Natural killer cell (primary cell): ENCODE data around the gene CHMP2A. TPM values are rescaled to one million over a fixed set of nuclear protein-coding genes. Genes with fewer than 3 reads are reported as not detected.
A peak's percentile ranks its signal among the peaks of the same experiment; 100 is the strongest.

Experiments used
- ATAC-seq, 3 donors: fragments of 150-1000 bp in 2 of 3; fragments of 200-7000 bp in 1 of 3; cut with Tn5 transposase; 1 replicate in 1 of 3; 2 replicates in 2 of 3; pipeline ENCODE4 v1.10.0; 2021; ENCODE audit warnings: mild to moderate bottlenecking in 2 of 3, moderate library complexity in 2 of 3
- DNase-seq, 2 donors: peaks; one replicate each; pipeline versions ENCODE4 v3.0.0 to v3.0.0-alpha.2; 2013 to 2021; ENCODE audit warnings: mixed read lengths in 1 of 2
- H3K27ac ChIP-seq: one replicate; pipeline ENCODE4 v1.5.1; 2013; ENCODE audit warnings: mild to moderate bottlenecking, low read length
- H3K27me3 ChIP-seq: one replicate; pipeline ENCODE4 v1.6.1; 2013; ENCODE audit warnings: low read length; ENCODE audit not compliant: control insufficient read depth, insufficient read depth
- H3K36me3 ChIP-seq: one replicate; pipeline ENCODE4 v1.6.1; 2013; ENCODE audit warnings: low read length; ENCODE audit not compliant: control insufficient read depth, insufficient read depth
- H3K4me1 ChIP-seq: one replicate; pipeline ENCODE4 v1.6.1; 2013; ENCODE audit warnings: low read length; ENCODE audit not compliant: control insufficient read depth, insufficient read depth
- H3K4me3 ChIP-seq: one replicate; pipeline ENCODE4 v1.5.1; 2013; ENCODE audit warnings: low read length
- H3K9me3 ChIP-seq: one replicate; pipeline ENCODE4 v1.6.1; 2013; ENCODE audit warnings: low read length; ENCODE audit not compliant: control insufficient read depth, insufficient read depth
- H3K27ac Mint-ChIP-seq, 2 donors: one replicate each; pipeline ENCODE4 v1.8.0; 2022; ENCODE audit warnings: mild to moderate bottlenecking in 2 of 2, mixed read lengths in 2 of 2, moderate library complexity in 1 of 2
- H3K27me3 Mint-ChIP-seq, 2 donors: one replicate each; pipeline ENCODE4 v1.8.0; 2022; ENCODE audit warnings: low read depth in 2 of 2, mixed read lengths in 2 of 2
- H3K36me3 Mint-ChIP-seq: one replicate; pipeline ENCODE4 v1.8.0; 2022; ENCODE audit warnings: mixed read lengths
- H3K4me1 Mint-ChIP-seq, 2 donors: one replicate each; pipeline ENCODE4 v1.8.0; 2022; ENCODE audit warnings: mixed read lengths in 2 of 2
- H3K4me3 Mint-ChIP-seq: one replicate; pipeline ENCODE4 v1.8.0; 2022; ENCODE audit warnings: mild to moderate bottlenecking, moderate library complexity, mixed read lengths
- H3K9me3 Mint-ChIP-seq, 2 donors: one replicate each; pipeline ENCODE4 v1.8.0; 2022; ENCODE audit warnings: mixed read lengths in 2 of 2
- WGBS: methylation state at CpG from one replicate; pipeline ENCODE4 v1.1.7; 2013; ENCODE audit warnings: missing lambda C conversion rate; ENCODE audit not compliant: insufficient coverage; 5-methylcytosine and 5-hydroxymethylcytosine counted together
- intact Hi-C: fragments of 100-400 bp; cut with micrococcal nuclease; formaldehyde crosslinking; loops from one replicate; pipeline ENCODE4 v1.14.2; 2022
- total RNA-seq, 4 donors: library from RNA; stranded (reverse); fragments of 120-200 nt in 1 of 4; gene quantifications; one replicate each; pipeline versions ENCODE4 v1.2.3 to v1.2.4, GENCODE V29; 2013 to 2022
- TF ChIP-seq, protein P1 (sequence below): fragments of 200-600 bp; IDR thresholded peaks from one replicate; pipeline ENCODE4 v1.8.0; 2022; ENCODE audit warnings: antibody characterized with exemption

Gene CHMP2A
- total RNA-seq, 3 donors from 2014 or later (not counting 1 experiment from before 2014, with no cell fraction given): 82.7 to 95.7 (median 94.7) TPM

- Mint-ChIP-seq H3K36me3 (no peaks in the 10 kb centered on the region), H3K27ac (peak overlapping the region; percentile 99), H3K9me3 (peaks cover 0 to 6% of the 10 kb centered on the region in 2 donors), H3K4me1 (peaks cover 33 to 45% of the 10 kb centered on the region in 2 donors), H3K4me3 (peak overlapping the region; percentile 98), H3K27me3 (no peaks in the 10 kb centered on the region)
- Histone ChIP-seq H3K27ac (peak overlapping the region; percentile 98), H3K36me3 (peaks cover 4% of the 10 kb centered on the region), H3K4me1 (peaks cover 38% of the 10 kb centered on the region), H3K27me3 (no peaks in the 10 kb centered on the region), H3K9me3 (no peaks in the 10 kb centered on the region), H3K4me3 (peak overlapping the region; percentile 68)
- 42% methylated on average over 23 of the region's 24 CpGs for WGBS
- DNase-seq (peak in 1 of 2 donors; percentile 16), ATAC-seq (no peak)
- intact Hi-C loops: no loop called here
- TF ChIP-seq, protein P1, sequence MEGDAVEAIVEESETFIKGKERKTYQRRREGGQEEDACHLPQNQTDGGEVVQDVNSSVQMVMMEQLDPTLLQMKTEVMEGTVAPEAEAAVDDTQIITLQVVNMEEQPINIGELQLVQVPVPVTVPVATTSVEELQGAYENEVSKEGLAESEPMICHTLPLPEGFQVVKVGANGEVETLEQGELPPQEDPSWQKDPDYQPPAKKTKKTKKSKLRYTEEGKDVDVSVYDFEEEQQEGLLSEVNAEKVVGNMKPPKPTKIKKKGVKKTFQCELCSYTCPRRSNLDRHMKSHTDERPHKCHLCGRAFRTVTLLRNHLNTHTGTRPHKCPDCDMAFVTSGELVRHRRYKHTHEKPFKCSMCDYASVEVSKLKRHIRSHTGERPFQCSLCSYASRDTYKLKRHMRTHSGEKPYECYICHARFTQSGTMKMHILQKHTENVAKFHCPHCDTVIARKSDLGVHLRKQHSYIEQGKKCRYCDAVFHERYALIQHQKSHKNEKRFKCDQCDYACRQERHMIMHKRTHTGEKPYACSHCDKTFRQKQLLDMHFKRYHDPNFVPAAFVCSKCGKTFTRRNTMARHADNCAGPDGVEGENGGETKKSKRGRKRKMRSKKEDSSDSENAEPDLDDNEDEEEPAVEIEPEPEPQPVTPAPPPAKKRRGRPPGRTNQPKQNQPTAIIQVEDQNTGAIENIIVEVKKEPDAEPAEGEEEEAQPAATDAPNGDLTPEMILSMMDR: no peak
Observed at GRCh38 chr19:58572026-58572817, 17.3 kb upstream of the CHMP2A start.

DNA sequence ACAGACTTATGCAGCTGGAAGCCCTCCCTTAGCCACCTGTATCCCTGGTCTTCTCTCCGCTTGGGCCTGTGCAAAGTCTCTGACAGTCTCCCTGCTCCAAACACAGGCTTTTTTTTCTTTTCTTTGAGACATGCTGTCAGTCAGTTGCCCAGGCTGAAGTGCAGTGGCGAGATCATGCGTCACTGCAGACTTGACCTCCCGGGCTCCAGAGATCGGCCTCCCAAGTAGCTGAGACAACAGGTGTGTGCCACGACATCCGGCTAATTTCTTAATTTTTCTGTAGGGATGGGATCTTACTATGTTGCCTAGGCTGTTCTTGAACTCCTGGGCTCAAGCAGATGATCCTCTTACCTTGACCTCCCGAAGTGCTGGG is 16.7 kb upstream of the CHMP2A start:
- H3K27ac Mint-ChIP-seq: peak overlapping the region; percentile 99
- peaks cover 33 to 45% of the 10 kb centered on the region in 2 donors for H3K4me1 Mint-ChIP-seq
- Histone ChIP-seq H3K36me3 (peaks cover 4% of the 10 kb centered on the region), H3K9me3 (no peaks in the 10 kb centered on the region), H3K4me1 (peaks cover 38% of the 10 kb centered on the region), H3K27ac (no peak overlapping the region), H3K4me3 (no peak overlapping the region), H3K27me3 (no peaks in the 10 kb centered on the region)
- peaks cover 0 to 6% of the 10 kb centered on the region in 2 donors for H3K9me3 Mint-ChIP-seq
- intact Hi-C loops: no loop called here
- DNase-seq: no peak
- H3K4me3 Mint-ChIP-seq: peak overlapping the region; percentile 98
- 97% methylated on average over 8 of the region's 8 CpGs for WGBS
- no peaks in the 10 kb centered on the region for H3K36me3 Mint-ChIP-seq
- TF ChIP-seq, protein P1: no peak
- ATAC-seq: no peak
- no peaks in the 10 kb centered on the region for H3K27me3 Mint-ChIP-seq

DNA sequence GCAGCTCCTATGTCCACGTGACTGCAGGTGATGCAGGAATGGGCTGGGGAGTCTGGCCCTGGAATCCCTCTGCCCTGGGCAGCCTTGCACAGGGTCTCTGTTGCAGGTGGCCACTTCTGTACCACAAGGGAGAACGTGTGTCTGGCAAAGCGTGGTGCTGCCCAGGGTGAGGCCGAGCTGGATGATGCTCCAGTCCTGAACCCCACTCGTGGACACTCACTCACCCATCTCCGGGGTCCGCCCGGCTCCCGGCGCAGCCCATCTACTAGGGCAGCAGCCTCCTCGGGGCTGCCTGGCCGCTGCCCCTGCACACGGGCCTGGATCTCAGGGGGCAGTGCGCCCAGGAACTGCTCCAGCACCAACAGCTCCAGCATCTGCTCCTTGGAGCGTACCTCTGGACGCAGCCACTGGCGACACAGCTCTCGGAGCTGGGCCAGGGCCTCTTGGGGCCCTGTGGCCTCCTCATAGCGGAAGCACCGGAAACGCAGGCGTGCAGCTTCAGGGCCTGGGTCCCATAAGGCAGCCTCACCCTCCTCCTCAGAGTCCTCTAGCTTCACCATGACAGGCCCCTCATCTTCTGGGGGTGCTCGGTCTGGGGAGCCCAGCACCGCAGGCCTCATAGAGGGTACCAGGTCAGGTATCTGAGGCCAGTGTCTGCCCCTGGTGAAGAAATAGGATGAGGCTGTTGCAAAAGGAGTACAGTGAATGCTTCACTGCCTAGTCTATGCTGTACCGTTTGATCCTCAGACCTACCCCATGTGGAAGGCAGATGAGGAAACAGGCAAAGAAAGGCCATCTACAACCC is 16.1 kb upstream of the CHMP2A start:
- Histone ChIP-seq H3K4me1 (peaks cover 36% of the 10 kb centered on the region), H3K4me3 (no peak overlapping the region), H3K27me3 (no peaks in the 10 kb centered on the region), H3K36me3 (peaks cover 4% of the 10 kb centered on the region), H3K27ac (no peak overlapping the region), H3K9me3 (no peaks in the 10 kb centered on the region)
- TF ChIP-seq, protein P1: no peak
- Mint-ChIP-seq H3K27me3 (no peaks in the 10 kb centered on the region), H3K4me3 (no peak overlapping the region), H3K9me3 (peaks cover 0 to 6% of the 10 kb centered on the region in 2 donors), H3K4me1 (peaks cover 32 to 43% of the 10 kb centered on the region in 2 donors), H3K27ac (peak overlapping the region in 1 of 2 donors; percentile 99), H3K36me3 (no peaks in the 10 kb centered on the region)
- WGBS: 95% methylated on average over 25 of the region's 25 CpGs
- DNase-seq: peak in 1 of 2 donors; percentile 15
- intact Hi-C loops: no loop called here
- ATAC-seq: no peak
